HEK293T (cell line): Measurements from ENCODE around the gene CPE.

ENCODE experiments used
- BHLHE40 ChIP-seq: fragments of 450-650 bp; IDR thresholded peaks from 2 replicates; pipeline ENCODE4 v1.6.1; 2016; ENCODE audit warnings: mild to moderate bottlenecking, moderate library complexity, borderline replicate concordance
- FOXA1 ChIP-seq: fragments of 450-650 bp; IDR thresholded peaks from 2 replicates; pipeline ENCODE4 v1.6.1; 2016; ENCODE audit warnings: mild to moderate bottlenecking
- FOXK2 ChIP-seq: fragments of 450-650 bp; IDR thresholded peaks from 2 replicates; pipeline ENCODE4 v1.6.1; 2016; ENCODE audit warnings: mild to moderate bottlenecking
- FOXM1 ChIP-seq: fragments of 450-650 bp; IDR thresholded peaks from 2 replicates; pipeline ENCODE4 v1.6.1; 2017; ENCODE audit warnings: mild to moderate bottlenecking, borderline replicate concordance
- SUZ12 ChIP-seq: fragments of 450-650 bp; IDR thresholded peaks from 2 replicates; pipeline ENCODE4 v1.6.1; 2016; ENCODE audit warnings: mild to moderate bottlenecking
- TARDBP ChIP-seq: fragments of 450-650 bp; IDR thresholded peaks from 2 replicates; pipeline ENCODE4 v1.6.1; 2016
- ZNF384 ChIP-seq: fragments of 450-650 bp; IDR thresholded peaks from 2 replicates; pipeline ENCODE4 v1.6.1; 2016

- TF ChIP-seq SUZ12 (no peak), FOXA1 (no peak), TARDBP (no peak), FOXM1 (no peak), BHLHE40 (no peak), FOXK2 (no peak), ZNF384 (no peak)
Measured at GRCh38 chr4:165464376-165464775, 85.6 kb downstream of the CPE start.
